GM12878 (cell line): ENCODE data around the gene EFNB2. TPM values are rescaled to one million over a fixed set of nuclear protein-coding genes. Genes with fewer than 3 reads are reported as not detected.

Source experiments
- ATAC-seq: fragments of 200-7000 bp; cut with Tn5 transposase; 3 replicates; pipeline ENCODE4 v1.9.1; 2020; ENCODE audit warnings: mild to moderate bottlenecking, moderate library complexity
- BruUV-seq: library from RNA; stranded (reverse); fragments of 400-500 nt; replicated peaks from 2 replicates; lab custom pipeline; 2021; lab: Mats Ljungman, UMichigan
- CTCF ChIA-PET: fragments of 300-600 bp; sonication (Branson Sonifier 250); formaldehyde crosslinking; extraction: SDS; loops from one replicate; lab custom pipeline; 2021; ENCODE audit warnings: inconsistent platforms; lab: Yijun Ruan, JAX
- POLR2A ChIA-PET: fragments of 350-600 bp; formaldehyde crosslinking; extraction: SDS; loops from one replicate; lab custom pipeline; 2021; ENCODE audit warnings: inconsistent platforms; lab: Charles Lee
- RAD21 ChIA-PET: fragments of 300-600 bp; sonication (Branson Sonifier 250); formaldehyde crosslinking; loops from one replicate; lab custom pipeline; 2023; ENCODE audit warnings: antibody characterized with exemption; ENCODE audit not compliant: unreplicated experiment; lab: Charles Lee
- SMC1A ChIA-PET: fragments of 300-600 bp; sonication (Branson Sonifier 250); formaldehyde crosslinking; loops from one replicate; lab custom pipeline; 2023; ENCODE audit not compliant: unreplicated experiment, uncharacterized antibody; lab: Charles Lee
- DNase-seq: peaks from one replicate; pipeline ENCODE4 v3.0.0-alpha.2; 2011; ENCODE audit warnings: low read depth, low spot score
- FAIRE-seq: peaks from 3 replicates; lab custom pipeline; 2011; peaks lifted over from hg19 to GRCh38; lab: Jason Lieb, UNC
- H2AFZ ChIP-seq: 2 replicates; pipeline ENCODE4 v1.6.0; 2011; ENCODE audit warnings: low read depth, low read length, control low read depth; ENCODE audit not compliant: control insufficient read depth
- H3K27ac ChIP-seq: 2 replicates; pipeline ENCODE4 v1.5.1; 2011; ENCODE audit warnings: control low read depth; ENCODE audit not compliant: control insufficient read depth, insufficient read depth
- H3K27me3 ChIP-seq, 2 experiments: replicated peaks in 1 of 2; 2 replicates each; pipeline versions ENCODE4 v1.6.0 to v1.6.1; 2011; ENCODE audit warnings: low read length in 1 of 2; ENCODE audit not compliant: control insufficient read depth in 2 of 2, insufficient read depth in 2 of 2
- H3K36me3 ChIP-seq, 2 experiments: 2 replicates each; pipeline ENCODE4 v1.5.1; 2011; ENCODE audit warnings: low read length in 1 of 2; ENCODE audit not compliant: control insufficient read depth in 2 of 2, insufficient read depth in 2 of 2
- H3K4me1 ChIP-seq: 2 replicates; pipeline ENCODE4 v1.6.1; 2011; ENCODE audit warnings: mild to moderate bottlenecking, low read length, moderate library complexity, mixed read lengths; ENCODE audit not compliant: control insufficient read depth, insufficient read depth
- H3K4me2 ChIP-seq: 2 replicates; pipeline ENCODE4 v1.6.0; 2011; ENCODE audit warnings: control low read depth; ENCODE audit not compliant: control insufficient read depth, insufficient read depth
- H3K4me3 ChIP-seq: fragments of 200-600 bp; sonication (generic); 2 replicates; pipeline ENCODE4 v1.5.1; 2016
- H3K79me2 ChIP-seq: 2 replicates; pipeline ENCODE4 v1.6.0; 2011; ENCODE audit warnings: low read length; ENCODE audit not compliant: control insufficient read depth, insufficient read depth
- H3K9ac ChIP-seq: 2 replicates; pipeline ENCODE4 v1.8.0; 2011; ENCODE audit warnings: low read length, control low read depth, mixed read lengths; ENCODE audit not compliant: control insufficient read depth, insufficient read depth
- H3K9me3 ChIP-seq: replicated peaks from 3 replicates; pipeline ENCODE4 v1.5.1; 2011; ENCODE audit warnings: mild to moderate bottlenecking, low read length; ENCODE audit not compliant: control insufficient read depth, insufficient read depth
- H4K20me1 ChIP-seq: 2 replicates; pipeline ENCODE4 v1.6.0; 2011; ENCODE audit not compliant: control insufficient read depth, insufficient read depth
- CHD4 ChIP-seq: fragments of 200-600 bp; sonication (generic); IDR thresholded peaks from 2 replicates; pipeline ENCODE4 v1.6.1; 2016; ENCODE audit warnings: mild to moderate bottlenecking
- DPF2 ChIP-seq: fragments of 450-650 bp; IDR thresholded peaks from 2 replicates; pipeline ENCODE4 v1.6.1; 2017; ENCODE audit warnings: mild to moderate bottlenecking
- JUNB ChIP-seq: IDR thresholded peaks from 2 replicates; pipeline ENCODE4 v1.6.1; 2016; ENCODE audit warnings: antibody characterized with exemption, mild to moderate bottlenecking
- NR2C1 ChIP-seq: fragments of 450-650 bp; IDR thresholded peaks from 2 replicates; pipeline ENCODE4 v1.6.1; 2017; ENCODE audit warnings: antibody characterized with exemption, mild to moderate bottlenecking, moderate library complexity
- RAD21 ChIP-seq: IDR thresholded peaks from 2 replicates; pipeline ENCODE4 v1.6.1; 2011; ENCODE audit warnings: mild to moderate bottlenecking, low read depth, low read length, moderate library complexity; ENCODE audit not compliant: insufficient read depth
- RAD51 ChIP-seq: fragments of 450-650 bp; IDR thresholded peaks from 2 replicates; pipeline ENCODE4 v1.6.1; 2016; ENCODE audit warnings: moderate library complexity, mild to moderate bottlenecking, inconsistent platforms
- RELA ChIP-seq: fragments of 450-650 bp; IDR thresholded peaks from 2 replicates; pipeline ENCODE4 v1.8.0; 2014; ENCODE audit warnings: borderline replicate concordance; ENCODE audit not compliant: partially characterized antibody
- SRF ChIP-seq, 2 experiments: IDR thresholded peaks; 2 replicates each; pipeline ENCODE4 v1.6.1; 2011; ENCODE audit warnings: low read depth in 2 of 2, low read length in 2 of 2, mild to moderate bottlenecking in 1 of 2, moderate library complexity in 1 of 2
- STAT3 ChIP-seq: IDR thresholded peaks from 2 replicates; pipeline ENCODE4 v1.6.1; 2011; ENCODE audit warnings: low read depth, low read length, improper control_type of control experiment
- TCF7 ChIP-seq: IDR thresholded peaks from 2 replicates; pipeline ENCODE4 v1.6.1; 2014; ENCODE audit warnings: antibody characterized with exemption, borderline replicate concordance
- ZNF622 ChIP-seq: fragments of 450-650 bp; IDR thresholded peaks from 2 replicates; pipeline ENCODE4 v1.6.1; 2017; ENCODE audit warnings: mild to moderate bottlenecking, inconsistent platforms
- WGBS: methylation state at CpG from one replicate; pipeline ENCODE4 v1.1.6; 2016; ENCODE audit warnings: low lambda C conversion rate; ENCODE audit not compliant: insufficient replicate concordance, insufficient coverage; ENCODE audit errors: missing lambda C conversion rate; 5-methylcytosine and 5-hydroxymethylcytosine counted together
- in situ Hi-C: fragments of 300-500 bp; cut with MboI; formaldehyde crosslinking; loops from 9 replicates; pipeline ENCODE4 v1.14.3; 2018; ENCODE audit warnings: mixed read lengths
- intact Hi-C: fragments of 100-400 bp; cut with micrococcal nuclease; formaldehyde crosslinking; loops from one replicate; pipeline ENCODE4 v1.14.2; 2022; ENCODE audit not compliant: unreplicated experiment
- polyA plus RNA-seq, 11 experiments: library from polyadenylated mRNA; depleted of rRNA in 4 of 11; unstranded in 6 of 11; stranded (reverse) in 5 of 11; fragments of >200 nt; fragmentation: Nextera tagmentation in 4 of 11; fragmentation: Illumina TruSeq in 1 of 11; extraction: Ambion mirVana in 4 of 11; extraction: Trizol in 1 of 11; gene quantifications; 1 replicate in 1 of 11; 2 replicates in 10 of 11; pipeline versions ENCODE4 v1.2.1 to v1.2.3, GENCODE V29; 2011 to 2016; ENCODE audit warnings: inconsistent platforms in 2 of 11, missing spikeins in 2 of 11, low read depth in 1 of 11
- total RNA-seq, 4 experiments: library from RNA; depleted of rRNA in 3 of 4; stranded (reverse); fragments of >200 nt in 3 of 4; fragmentation: Illumina TruSeq in 1 of 4; extraction: Trizol in 1 of 4; gene quantifications; 2 replicates each; pipeline versions ENCODE4 v1.2.1 to v1.2.3, GENCODE V29; 2013 to 2021
- TF ChIP-seq, protein P1 (sequence below): IDR thresholded peaks from 2 replicates; pipeline ENCODE4 v1.6.1; 2012; ENCODE audit warnings: low read depth, low read length, improper control_type of control experiment
- TF ChIP-seq, protein P2 (sequence below): fragments of 450-650 bp; IDR thresholded peaks from 2 replicates; pipeline ENCODE4 v1.6.1; 2016; ENCODE audit warnings: mild to moderate bottlenecking, moderate library complexity, borderline replicate concordance

Gene EFNB2
- total and polyA plus RNA-seq, 10 of the 15 experiments (the other 5 are each of a cell fraction or from before 2014, with no cell fraction given), result 0.12 to 1.5 (median 0.31) TPM; not detected in 1

DNA sequence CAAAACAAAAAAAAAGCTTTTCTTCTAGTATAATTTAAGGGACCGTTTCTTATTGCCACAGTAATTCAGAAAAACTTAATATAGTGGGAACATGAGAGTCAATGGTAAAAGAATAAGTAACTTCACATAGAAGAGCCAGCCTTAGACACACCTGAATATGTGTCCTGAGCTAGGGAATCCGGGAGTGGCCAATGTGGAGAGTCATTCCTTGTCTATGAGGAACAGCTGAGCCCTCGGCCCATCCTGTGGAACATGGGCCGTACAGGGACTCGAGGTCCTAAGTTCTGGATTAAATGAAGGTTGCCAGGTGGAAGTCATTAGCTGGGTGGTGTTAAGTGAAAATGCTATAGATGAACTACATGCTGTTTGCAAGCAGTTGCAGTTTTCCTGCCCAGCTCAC, 32.2 kb downstream of the EFNB2 start:
- Histone ChIP-seq H3K4me1 (no peaks in the 10 kb centered on the region), H3K4me3 (no peak overlapping the region), H3K9me3 (no peaks in the 10 kb centered on the region), H3K79me2 (no peaks in the 10 kb centered on the region), H3K36me3 (no peaks in the 10 kb centered on the region), H3K27ac (no peak overlapping the region), H3K9ac (no peak overlapping the region), H2AFZ (no peak overlapping the region), H4K20me1 (no peaks in the 10 kb centered on the region), H3K27me3 (no peaks in the 10 kb centered on the region), H3K4me2 (no peak overlapping the region)
- ChIA-PET CTCF (interaction anchor here (1.0 to 1.1 kb wide), 2 partner anchors 33 to 117 kb away, joined by 3 read pairs; no protein-coding TSS in a partner anchor), SMC1A (no interaction called here), RAD21 (interaction anchor here (1.0 kb wide), 1 partner anchor 9 kb away, joined by 3 read pairs; no protein-coding TSS in a partner anchor), POLR2A (interaction anchor here (0.6 kb wide), 2 partner anchors 10 to 81 kb away, joined by 3 to 4 read pairs; no protein-coding TSS in a partner anchor)
- intact Hi-C loops (no loop called here), in situ Hi-C loops (no loop called here)
- FAIRE-seq (no peak), ATAC-seq (no peak), DNase-seq (no peak)
- no peak for TF ChIP-seq DPF2
- TF ChIP-seq RELA, result no peak
- TF ChIP-seq, protein P1, sequence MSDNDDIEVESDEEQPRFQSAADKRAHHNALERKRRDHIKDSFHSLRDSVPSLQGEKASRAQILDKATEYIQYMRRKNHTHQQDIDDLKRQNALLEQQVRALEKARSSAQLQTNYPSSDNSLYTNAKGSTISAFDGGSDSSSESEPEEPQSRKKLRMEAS, result no peak
- no peak for TF ChIP-seq TCF7
- no peak for TF ChIP-seq SRF (IDR thresholded peaks at IDR 0.05; ENCODE audit: low read depth in 2 of 2, low read length in 2 of 2)
- no peak for TF ChIP-seq ZNF622
- TF ChIP-seq STAT3, result no peak
- no peak for TF ChIP-seq RAD51
- no TSS peak for BruUV-seq
- WGBS, result 5% methylated on average over 5 of the region's 5 CpGs

DNA sequence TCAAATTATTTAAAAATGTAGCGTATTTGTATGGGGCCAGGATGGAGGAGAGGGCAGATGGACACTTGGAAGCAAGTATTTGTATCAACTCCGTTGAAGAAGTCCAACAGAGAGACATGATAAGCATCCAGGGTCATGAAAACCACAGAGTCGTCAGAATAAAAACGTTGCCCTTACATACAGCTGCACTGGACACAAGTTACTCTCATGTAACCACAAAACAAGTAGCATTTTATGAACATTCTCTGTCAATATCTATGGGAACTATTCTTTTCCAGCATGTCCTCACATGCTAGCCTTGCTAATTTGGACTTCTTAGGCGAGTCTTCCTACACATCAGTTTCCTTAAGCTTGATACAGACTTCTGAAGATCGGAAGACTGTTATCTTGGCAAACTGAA, 35.0 kb downstream of the EFNB2 start:
- ChIA-PET POLR2A (no interaction called here), CTCF (no interaction called here), RAD21 (interaction anchor here (1.0 kb wide), 1 partner anchor 947 kb away, joined by 3 read pairs; no protein-coding TSS in a partner anchor), SMC1A (interaction anchor here (0.7 kb wide), 1 partner anchor 37 kb away, joined by 3 read pairs; no protein-coding TSS in a partner anchor)
- H3K9ac ChIP-seq, result no peak overlapping the region
- H3K4me2 ChIP-seq, result peak overlapping the region; percentile 6; the same call in 1 of the 2 replicates
- intact Hi-C loops, result no loop called here
- H3K9me3 ChIP-seq, result no peaks in the 10 kb centered on the region
- H2AFZ ChIP-seq, result no peak overlapping the region; the same call in 1 of the 2 replicates
- in situ Hi-C loops, result no loop called here
- no peak for DNase-seq
- WGBS, result 54% methylated on average over 6 of the region's 6 CpGs
- BruUV-seq, result no TSS peak
- no peak for ATAC-seq
- no peak for FAIRE-seq
- H4K20me1 ChIP-seq, result no peaks in the 10 kb centered on the region
- H3K27ac ChIP-seq, result no peak overlapping the region
- H3K4me1 ChIP-seq, result no peaks in the 10 kb centered on the region
- H3K36me3 ChIP-seq, result no peaks in the 10 kb centered on the region
- no peak overlapping the region for H3K4me3 ChIP-seq
- H3K79me2 ChIP-seq, result no peaks in the 10 kb centered on the region
- H3K27me3 ChIP-seq, result no peaks in the 10 kb centered on the region
- no peak for TF ChIP-seq JUNB
- TF ChIP-seq RAD21, result no peak
- no peak for TF ChIP-seq CHD4
- TF ChIP-seq, protein P2, sequence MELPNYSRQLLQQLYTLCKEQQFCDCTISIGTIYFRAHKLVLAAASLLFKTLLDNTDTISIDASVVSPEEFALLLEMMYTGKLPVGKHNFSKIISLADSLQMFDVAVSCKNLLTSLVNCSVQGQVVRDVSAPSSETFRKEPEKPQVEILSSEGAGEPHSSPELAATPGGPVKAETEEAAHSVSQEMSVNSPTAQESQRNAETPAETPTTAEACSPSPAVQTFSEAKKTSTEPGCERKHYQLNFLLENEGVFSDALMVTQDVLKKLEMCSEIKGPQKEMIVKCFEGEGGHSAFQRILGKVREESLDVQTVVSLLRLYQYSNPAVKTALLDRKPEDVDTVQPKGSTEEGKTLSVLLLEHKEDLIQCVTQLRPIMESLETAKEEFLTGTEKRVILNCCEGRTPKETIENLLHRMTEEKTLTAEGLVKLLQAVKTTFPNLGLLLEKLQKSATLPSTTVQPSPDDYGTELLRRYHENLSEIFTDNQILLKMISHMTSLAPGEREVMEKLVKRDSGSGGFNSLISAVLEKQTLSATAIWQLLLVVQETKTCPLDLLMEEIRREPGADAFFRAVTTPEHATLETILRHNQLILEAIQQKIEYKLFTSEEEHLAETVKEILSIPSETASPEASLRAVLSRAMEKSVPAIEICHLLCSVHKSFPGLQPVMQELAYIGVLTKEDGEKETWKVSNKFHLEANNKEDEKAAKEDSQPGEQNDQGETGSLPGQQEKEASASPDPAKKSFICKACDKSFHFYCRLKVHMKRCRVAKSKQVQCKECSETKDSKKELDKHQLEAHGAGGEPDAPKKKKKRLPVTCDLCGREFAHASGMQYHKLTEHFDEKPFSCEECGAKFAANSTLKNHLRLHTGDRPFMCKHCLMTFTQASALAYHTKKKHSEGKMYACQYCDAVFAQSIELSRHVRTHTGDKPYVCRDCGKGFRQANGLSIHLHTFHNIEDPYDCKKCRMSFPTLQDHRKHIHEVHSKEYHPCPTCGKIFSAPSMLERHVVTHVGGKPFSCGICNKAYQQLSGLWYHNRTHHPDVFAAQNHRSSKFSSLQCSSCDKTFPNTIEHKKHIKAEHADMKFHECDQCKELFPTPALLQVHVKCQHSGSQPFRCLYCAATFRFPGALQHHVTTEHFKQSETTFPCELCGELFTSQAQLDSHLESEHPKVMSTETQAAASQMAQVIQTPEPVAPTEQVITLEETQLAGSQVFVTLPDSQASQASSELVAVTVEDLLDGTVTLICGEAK, result no peak
- no peak for TF ChIP-seq NR2C1
